Tibial artery (tissue), 4 donors: ENCODE results near the gene TGM1.

Experiments
- DNase-seq, 2 donors: peaks; one replicate each; pipeline ENCODE4 v3.0.0-alpha.2; 2019
- H3K27ac ChIP-seq, 2 donors: fragments of 200-600 bp; sonication (generic) in 1 of 2; 1 replicate in 1 of 2; 2 replicates in 1 of 2; pipeline ENCODE4 v1.5.1; 2018 to 2019; ENCODE audit warnings: mild to moderate bottlenecking in 1 of 2
- H3K27me3 ChIP-seq, 2 donors: fragments of 200-600 bp; sonication (generic) in 1 of 2; one replicate each; pipeline versions ENCODE4 v1.5.1 to v1.6.0; 2016 to 2019
- H3K36me3 ChIP-seq, 3 donors: fragments of 200-600 bp; sonication (generic) in 2 of 3; one replicate each; pipeline ENCODE4 v1.5.1; 2016 to 2019; ENCODE audit warnings: mild to moderate bottlenecking in 2 of 3
- H3K4me1 ChIP-seq, 4 donors: fragments of 200-600 bp; sonication (generic) in 2 of 4; 1 replicate in 3 of 4; 2 replicates in 1 of 4; pipeline ENCODE4 v1.5.1; 2016 to 2019
- H3K4me3 ChIP-seq, 2 donors: fragments of 200-600 bp; sonication (generic) in 1 of 2; 1 replicate in 1 of 2; 2 replicates in 1 of 2; pipeline ENCODE4 v1.5.1; 2018 to 2019; ENCODE audit warnings: mild to moderate bottlenecking in 2 of 2
- H3K9me3 ChIP-seq, 3 donors: fragments of 200-600 bp; sonication (generic) in 1 of 3; one replicate each; pipeline ENCODE4 v1.5.1; 2016 to 2019
- intact Hi-C: fragments of 100-400 bp; cut with DNase I; formaldehyde crosslinking; loops from one replicate; pipeline ENCODE4 v1.15.0; 2023; ENCODE audit warnings: low total_unique reads
- TF ChIP-seq, protein P1 (sequence below), 2 experiments: fragments of 200-600 bp in 1 of 2; fragments of 450-650 bp in 1 of 2; IDR thresholded peaks; one replicate each; pipeline ENCODE4 v1.5.1; 2017 to 2019; ENCODE audit warnings: antibody characterized with exemption in 2 of 2, mild to moderate bottlenecking in 1 of 2, moderate library complexity in 1 of 2

Gene TGM1

DNA sequence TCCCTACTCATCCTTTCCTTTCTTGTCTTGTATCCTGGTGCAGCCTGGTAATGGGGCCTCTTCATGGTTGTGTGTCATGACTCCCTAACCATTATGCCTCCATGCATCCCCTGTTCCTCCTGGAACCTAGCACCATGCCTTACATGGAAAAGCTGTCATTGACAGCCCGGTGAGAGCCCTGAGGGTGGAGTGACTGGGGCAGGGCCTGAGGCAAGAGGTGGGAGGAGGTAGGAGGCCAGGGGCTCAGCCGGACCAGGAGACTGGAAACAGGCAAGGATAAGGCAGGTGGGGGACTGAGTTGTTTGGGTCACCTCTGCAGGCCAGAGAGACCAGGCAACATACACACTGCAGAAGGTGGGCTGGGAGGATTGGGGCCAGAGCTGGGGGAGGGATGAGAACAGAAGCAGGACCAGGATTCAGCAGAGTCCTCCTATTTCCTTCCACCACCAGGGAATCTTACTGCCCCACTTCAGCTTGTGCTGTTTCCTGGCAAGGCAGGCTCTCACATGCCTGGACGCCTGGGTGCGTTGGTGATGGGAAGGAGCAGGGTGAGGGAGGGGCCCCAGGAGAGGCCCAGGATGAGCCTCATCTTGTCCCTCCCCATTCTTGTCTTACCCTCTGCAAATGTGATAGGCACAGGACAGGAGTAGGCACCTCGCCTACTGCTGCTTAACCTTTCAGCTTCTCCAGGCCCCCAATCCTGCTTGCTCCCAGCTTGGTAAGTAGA, 46.7 kb upstream of the TGM1 start, which contains the start of gene LTB4R2:
Gene LTB4R2, plus strand, starts transcription at position 603 of the 727 bp plus-strand sequence. CDS start 525 bp downstream, outside the sequence.
- H3K36me3 ChIP-seq: peaks cover 18 to 32% (median 26%) of the 10 kb centered on the region in 3 donors
- peak within 1 kb of the TSS; percentile 69 to 79 for H3K27ac ChIP-seq
- H3K9me3 ChIP-seq: no peaks in the 10 kb centered on the region
- peaks cover 0 to 29% (median 16%) of the 10 kb centered on the region in 4 donors for H3K4me1 ChIP-seq
- TF ChIP-seq, protein P1, sequence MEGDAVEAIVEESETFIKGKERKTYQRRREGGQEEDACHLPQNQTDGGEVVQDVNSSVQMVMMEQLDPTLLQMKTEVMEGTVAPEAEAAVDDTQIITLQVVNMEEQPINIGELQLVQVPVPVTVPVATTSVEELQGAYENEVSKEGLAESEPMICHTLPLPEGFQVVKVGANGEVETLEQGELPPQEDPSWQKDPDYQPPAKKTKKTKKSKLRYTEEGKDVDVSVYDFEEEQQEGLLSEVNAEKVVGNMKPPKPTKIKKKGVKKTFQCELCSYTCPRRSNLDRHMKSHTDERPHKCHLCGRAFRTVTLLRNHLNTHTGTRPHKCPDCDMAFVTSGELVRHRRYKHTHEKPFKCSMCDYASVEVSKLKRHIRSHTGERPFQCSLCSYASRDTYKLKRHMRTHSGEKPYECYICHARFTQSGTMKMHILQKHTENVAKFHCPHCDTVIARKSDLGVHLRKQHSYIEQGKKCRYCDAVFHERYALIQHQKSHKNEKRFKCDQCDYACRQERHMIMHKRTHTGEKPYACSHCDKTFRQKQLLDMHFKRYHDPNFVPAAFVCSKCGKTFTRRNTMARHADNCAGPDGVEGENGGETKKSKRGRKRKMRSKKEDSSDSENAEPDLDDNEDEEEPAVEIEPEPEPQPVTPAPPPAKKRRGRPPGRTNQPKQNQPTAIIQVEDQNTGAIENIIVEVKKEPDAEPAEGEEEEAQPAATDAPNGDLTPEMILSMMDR (IDR thresholded peaks at IDR 0.05): no peak
- H3K27me3 ChIP-seq: peaks cover 0 to under 1% of the 10 kb centered on the region in 2 donors
- intact Hi-C loops: no loop called here
- no peak for DNase-seq
- peak within 1 kb of the TSS; percentile 56 for H3K4me3 ChIP-seq

DNA sequence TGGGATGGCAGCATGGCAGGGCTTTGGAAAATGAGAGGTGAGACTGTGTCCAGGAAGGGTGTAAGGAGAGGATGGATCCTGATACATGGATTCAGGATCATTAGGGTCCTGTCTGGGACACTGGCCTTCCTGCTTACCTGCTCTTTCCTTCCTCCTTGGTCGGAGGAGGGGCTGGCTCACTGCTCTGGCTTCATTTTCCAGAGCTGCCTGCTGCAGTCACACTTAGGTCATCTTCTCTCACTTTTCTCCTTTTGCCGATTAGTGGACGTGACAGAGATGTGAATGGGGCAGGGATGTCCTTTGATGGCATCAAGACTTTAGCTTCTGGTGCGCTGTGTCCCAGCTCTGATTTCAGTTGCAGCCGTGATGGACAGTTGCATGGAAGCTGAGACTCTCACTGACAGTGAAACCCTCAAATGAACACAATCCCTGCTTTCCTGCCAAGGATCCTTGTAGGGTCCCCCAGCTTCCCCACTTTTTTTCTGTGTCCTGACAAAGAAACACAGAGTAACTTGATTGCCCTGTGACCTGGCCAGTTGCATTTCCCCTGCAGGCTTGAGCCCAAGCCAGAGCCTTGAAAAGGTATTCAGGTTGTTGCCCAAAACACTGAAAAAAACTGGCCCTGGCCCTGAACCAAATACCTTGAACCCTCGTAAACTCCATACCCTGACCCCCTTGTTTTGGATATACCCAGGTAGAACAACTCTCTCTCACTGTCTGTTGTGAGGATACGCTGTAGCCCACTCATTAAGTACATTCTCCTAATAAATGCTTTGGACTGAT, 45.6 kb upstream of the TGM1 start:
- Histone ChIP-seq H3K36me3 (peaks cover 29 to 44% (median 38%) of the 10 kb centered on the region in 3 donors), H3K4me1 (peaks cover 0 to 29% (median 16%) of the 10 kb centered on the region in 4 donors), H3K9me3 (no peaks in the 10 kb centered on the region), H3K27ac (no peak overlapping the region), H3K27me3 (no peaks in the 10 kb centered on the region), H3K4me3 (no peak overlapping the region)
- intact Hi-C loops: no loop called here
- no peak for DNase-seq
- TF ChIP-seq, protein P1 (IDR thresholded peaks at IDR 0.05): no peak

DNA sequence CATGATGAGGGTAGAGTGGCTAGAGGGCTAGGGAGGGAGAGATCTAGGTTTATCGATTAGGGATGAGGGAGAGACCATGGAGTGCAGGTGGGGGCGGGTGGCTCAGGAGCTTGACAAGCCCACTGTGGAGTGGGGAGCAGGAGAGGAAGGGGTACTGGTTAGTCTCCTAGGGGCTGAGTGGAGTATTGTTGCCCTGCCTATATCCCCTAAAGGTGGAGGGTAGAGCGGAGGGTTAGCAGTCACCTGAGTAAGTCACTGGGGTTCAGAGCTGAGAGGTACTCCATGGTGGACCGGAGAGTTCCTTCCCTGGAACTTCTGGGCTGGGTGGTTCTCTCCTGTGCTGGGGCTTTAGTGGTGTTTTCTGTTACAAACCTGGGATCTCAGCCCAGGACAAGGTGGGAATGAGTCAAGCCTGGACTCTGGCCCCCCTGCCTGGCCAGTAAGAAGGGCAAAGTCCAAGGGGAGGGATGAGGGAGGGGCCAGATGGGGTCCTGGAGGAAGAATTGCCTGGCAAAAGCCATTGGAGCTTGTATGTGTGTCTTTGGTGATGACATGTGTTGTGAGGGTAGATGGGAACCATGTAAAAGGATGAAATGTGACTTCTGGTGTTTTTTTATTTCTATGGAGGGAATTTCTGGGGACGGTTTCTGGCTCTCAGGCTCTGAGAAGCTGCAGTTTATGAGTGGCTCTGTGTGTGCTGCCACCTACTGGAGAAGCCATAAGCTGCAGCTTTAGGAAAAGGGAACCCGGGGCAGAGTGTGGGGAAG, 44.8 kb upstream of the TGM1 start, which contains the start of gene CIDEB:
Gene CIDEB, minus strand, starts transcription at position 403 of the 767 bp plus-strand sequence. Its CDS starts 119 bp downstream, at position 284.
- intact Hi-C loops: no loop called here
- TF ChIP-seq, protein P1 (IDR thresholded peaks at IDR 0.05): peak; percentile 71 to 90
- Histone ChIP-seq H3K4me1 (peaks cover 0 to 29% (median 16%) of the 10 kb centered on the region in 4 donors), H3K9me3 (no peaks in the 10 kb centered on the region), H3K4me3 (no peak within 1 kb of the TSS), H3K27ac (no peak within 1 kb of the TSS), H3K36me3 (peaks cover 37 to 51% (median 46%) of the 10 kb centered on the region in 3 donors), H3K27me3 (no peaks in the 10 kb centered on the region)
- DNase-seq: peak in 1 of 2 donors; percentile 61

DNA sequence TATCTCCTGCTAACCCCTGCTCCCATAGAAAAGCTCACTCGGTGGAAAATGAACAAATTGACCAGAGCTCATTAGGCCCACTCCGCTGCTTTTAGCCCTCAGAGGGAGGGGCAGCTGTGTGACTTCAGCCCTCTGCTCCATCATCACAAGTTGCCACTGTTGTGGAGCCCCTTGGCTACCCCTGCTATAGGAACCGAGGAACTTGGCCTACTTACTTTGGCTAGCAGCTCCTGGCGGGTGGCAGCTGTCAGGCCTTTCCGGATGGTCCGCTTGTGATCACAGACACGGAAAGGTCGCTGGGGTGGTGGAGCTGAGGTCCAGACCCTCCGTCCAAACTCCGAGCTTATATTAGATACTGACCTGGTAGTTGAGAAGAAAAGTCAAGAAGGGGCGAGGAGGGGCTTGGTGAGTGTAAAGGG, 44.2 kb upstream of the TGM1 start:
- Histone ChIP-seq H3K4me1 (peaks cover 0 to 29% (median 16%) of the 10 kb centered on the region in 4 donors), H3K27me3 (no peaks in the 10 kb centered on the region), H3K4me3 (no peak overlapping the region), H3K36me3 (peaks cover 43 to 57% (median 51%) of the 10 kb centered on the region in 3 donors), H3K27ac (no peak overlapping the region), H3K9me3 (no peaks in the 10 kb centered on the region)
- TF ChIP-seq, protein P1 (IDR thresholded peaks at IDR 0.05): no peak
- intact Hi-C loops: no loop called here
- DNase-seq: no peak

DNA sequence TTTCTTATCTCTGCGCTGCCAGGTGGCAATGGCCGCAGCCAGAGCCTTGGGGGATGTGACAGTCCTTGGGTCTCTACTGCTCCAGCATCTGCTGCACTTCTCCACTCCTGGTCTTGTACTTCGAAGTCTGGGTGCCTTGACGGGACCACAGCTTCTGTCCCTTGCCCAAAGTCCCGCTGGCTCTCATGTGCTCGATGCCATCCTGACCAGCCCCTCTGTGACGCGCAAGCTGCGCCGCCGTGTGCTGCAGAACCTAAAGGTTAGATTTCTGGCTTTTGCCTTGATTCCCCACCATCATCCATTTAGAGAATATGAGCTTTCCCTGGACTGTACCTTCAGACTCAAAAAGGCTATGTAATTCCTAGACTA, 41.0 kb upstream of the TGM1 start:
- H3K4me1 ChIP-seq: peaks cover 0 to 22% (median 18%) of the 10 kb centered on the region in 4 donors
- H3K4me3 ChIP-seq: no peak overlapping the region
- no peaks in the 10 kb centered on the region for H3K9me3 ChIP-seq
- TF ChIP-seq, protein P1 (IDR thresholded peaks at IDR 0.05): no peak
- H3K27me3 ChIP-seq: no peaks in the 10 kb centered on the region
- intact Hi-C loops: no loop called here
- H3K36me3 ChIP-seq: peaks cover 52 to 65% (median 59%) of the 10 kb centered on the region in 3 donors
- DNase-seq: no peak
- H3K27ac ChIP-seq: no peak overlapping the region
